Fibroblast of the aortic adventitia (primary cell): ENCODE data around the gene MIA2. TPM values are rescaled to one million over a fixed set of nuclear protein-coding genes. Genes with fewer than 3 reads are reported as not detected.

ENCODE experiments used
- DNase-seq: peaks from one replicate; pipeline ENCODE4 v3.0.0-alpha.2; 2010; ENCODE audit warnings: low read depth
- H3K4me3 ChIP-seq: 2 replicates; pipeline ENCODE4 v1.5.1; 2011; ENCODE audit warnings: low read depth, mild to moderate bottlenecking, control low read depth, low read length, moderate library complexity
- total RNA-seq: library from RNA; depleted of rRNA; stranded (reverse); fragments of >200 nt; gene quantifications from 2 replicates; pipeline ENCODE4 v1.2.3, GENCODE V29; 2012; ENCODE audit warnings: low replicate concordance
- TF ChIP-seq, protein P1 (sequence below): IDR thresholded peaks from 2 replicates; pipeline ENCODE4 v1.5.1; 2011; ENCODE audit warnings: mild to moderate bottlenecking, low read length, control low read depth, inconsistent platforms; ENCODE audit not compliant: insufficient read depth

MIA2 gene
- total RNA-seq, 1 donor = 20.4 TPM

- TF ChIP-seq, protein P1, sequence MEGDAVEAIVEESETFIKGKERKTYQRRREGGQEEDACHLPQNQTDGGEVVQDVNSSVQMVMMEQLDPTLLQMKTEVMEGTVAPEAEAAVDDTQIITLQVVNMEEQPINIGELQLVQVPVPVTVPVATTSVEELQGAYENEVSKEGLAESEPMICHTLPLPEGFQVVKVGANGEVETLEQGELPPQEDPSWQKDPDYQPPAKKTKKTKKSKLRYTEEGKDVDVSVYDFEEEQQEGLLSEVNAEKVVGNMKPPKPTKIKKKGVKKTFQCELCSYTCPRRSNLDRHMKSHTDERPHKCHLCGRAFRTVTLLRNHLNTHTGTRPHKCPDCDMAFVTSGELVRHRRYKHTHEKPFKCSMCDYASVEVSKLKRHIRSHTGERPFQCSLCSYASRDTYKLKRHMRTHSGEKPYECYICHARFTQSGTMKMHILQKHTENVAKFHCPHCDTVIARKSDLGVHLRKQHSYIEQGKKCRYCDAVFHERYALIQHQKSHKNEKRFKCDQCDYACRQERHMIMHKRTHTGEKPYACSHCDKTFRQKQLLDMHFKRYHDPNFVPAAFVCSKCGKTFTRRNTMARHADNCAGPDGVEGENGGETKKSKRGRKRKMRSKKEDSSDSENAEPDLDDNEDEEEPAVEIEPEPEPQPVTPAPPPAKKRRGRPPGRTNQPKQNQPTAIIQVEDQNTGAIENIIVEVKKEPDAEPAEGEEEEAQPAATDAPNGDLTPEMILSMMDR = no peak
- no peak overlapping the region for H3K4me3 ChIP-seq
- DNase-seq = no peak
Measured at GRCh38 chr14:39435241-39435640, 201.5 kb downstream of the MIA2 start.

Other genes with a start within 250 kb of the MIA2 start
- gene SEC23A, start 130.7 kb upstream of the MIA2 start, total RNA-seq = 298 and 1,157 TPM in 2 replicates
- gene GEMIN2, start 119.6 kb upstream of the MIA2 start, total RNA-seq = 21.4 and 41.6 TPM in 2 replicates
- gene TRAPPC6B, start 63.6 kb upstream of the MIA2 start, total RNA-seq = 23.2 and 34.0 TPM in 2 replicates
- 21.7 and 44.2 TPM in 2 replicates for gene PNN, start 58.7 kb upstream of the MIA2 start, total RNA-seq
- 14.6 and 17.5 TPM in 2 replicates for gene FBXO33, start 198.5 kb downstream of the MIA2 start, total RNA-seq